ENCODE measurements around the gene SSC5D.

Gene SSC5D

DNA sequence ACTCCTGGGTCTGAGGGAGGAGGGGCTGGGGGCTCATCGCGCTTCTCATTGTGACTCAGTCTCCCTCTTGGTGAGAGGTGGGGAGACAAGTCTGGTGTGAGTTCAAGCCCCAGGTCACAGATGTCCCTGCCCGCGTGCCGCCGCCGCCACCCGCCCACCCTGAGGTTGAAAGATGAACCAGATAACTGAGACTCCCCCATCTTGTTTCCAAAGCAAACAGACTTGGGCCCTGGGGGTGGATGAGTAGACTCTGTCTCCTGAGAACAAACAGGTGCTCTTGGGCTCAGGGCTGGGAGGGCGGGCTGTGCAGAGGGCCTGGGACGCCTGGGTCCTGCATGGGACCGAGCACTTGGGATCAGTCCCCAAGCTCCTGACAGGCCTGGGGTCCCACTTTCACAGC lies 48.1 kb downstream of the SSC5D start:
- FAIRE-seq = no peak

DNA sequence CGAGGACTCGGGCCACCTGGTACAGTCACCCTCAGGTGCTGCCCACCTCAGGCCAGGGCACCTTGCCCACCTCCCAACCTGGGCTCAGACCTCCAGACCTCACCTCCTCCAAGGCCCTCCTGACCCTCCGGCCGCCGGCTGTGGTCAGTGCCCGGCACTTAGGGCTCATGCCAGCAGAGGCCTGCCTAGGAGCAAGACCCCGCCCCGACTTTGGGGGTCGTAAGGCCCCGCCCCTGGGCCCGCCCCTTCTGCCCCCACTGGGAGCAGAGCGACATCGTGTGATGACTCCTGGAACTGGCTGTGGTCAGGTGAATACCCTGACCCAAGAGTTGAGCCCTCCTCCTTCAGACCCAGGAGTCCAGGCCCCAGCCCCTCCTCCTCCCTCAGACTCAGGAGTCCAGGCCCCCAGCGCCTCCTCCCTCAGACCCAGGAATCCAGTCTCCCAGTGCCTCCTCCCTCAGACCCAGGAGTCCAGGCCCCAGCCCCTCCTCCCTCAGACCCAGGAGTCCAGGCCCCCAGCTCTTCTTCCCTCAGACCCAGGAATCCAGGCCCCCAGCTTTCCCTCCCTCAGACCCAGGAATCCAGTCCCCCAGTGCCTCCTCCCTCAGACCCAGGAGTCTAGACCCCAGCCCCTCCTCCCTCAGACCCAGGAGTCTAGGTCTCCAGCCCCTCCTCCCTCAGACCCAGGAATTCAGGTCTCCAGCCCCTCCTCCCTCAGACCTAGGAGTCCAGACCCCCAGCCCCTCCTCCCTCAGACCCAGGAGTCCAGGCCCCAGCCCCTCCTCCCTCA lies 48.9 kb downstream of the SSC5D start, which contains the start of gene SBK2:
Gene SBK2, minus strand, starts transcription at position 183 of the 790 bp plus-strand sequence. CDS start 839 bp downstream, outside the sequence.
- no peak for FAIRE-seq
- DNase-seq (ENCODE audit: low spot score) = no peak

More for the DNA sequence above, 48.1 kb downstream of the SSC5D start:
- no peak for DNase-seq (ENCODE audit: low spot score)

DNA sequence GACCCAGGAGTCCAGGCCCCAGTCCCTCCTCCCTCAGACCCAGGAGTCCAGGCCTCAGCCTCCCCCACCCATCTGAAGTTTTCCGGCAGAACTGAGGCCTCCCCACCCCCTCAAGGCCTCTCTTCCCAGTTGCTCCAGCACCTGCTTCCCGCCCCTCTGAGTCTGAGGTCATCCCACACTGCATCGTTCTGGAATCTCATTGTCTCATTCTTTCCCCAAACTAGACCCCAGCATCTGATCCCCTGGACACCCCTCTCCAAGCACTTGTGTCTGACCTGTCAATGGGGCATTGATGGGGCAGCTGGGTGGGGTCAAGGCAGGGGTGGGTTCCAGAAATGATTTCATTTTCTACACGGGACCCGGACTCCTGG lies 49.5 kb downstream of the SSC5D start:
- DNase-seq (ENCODE audit: low spot score) (no peak), FAIRE-seq (no peak)

DNA sequence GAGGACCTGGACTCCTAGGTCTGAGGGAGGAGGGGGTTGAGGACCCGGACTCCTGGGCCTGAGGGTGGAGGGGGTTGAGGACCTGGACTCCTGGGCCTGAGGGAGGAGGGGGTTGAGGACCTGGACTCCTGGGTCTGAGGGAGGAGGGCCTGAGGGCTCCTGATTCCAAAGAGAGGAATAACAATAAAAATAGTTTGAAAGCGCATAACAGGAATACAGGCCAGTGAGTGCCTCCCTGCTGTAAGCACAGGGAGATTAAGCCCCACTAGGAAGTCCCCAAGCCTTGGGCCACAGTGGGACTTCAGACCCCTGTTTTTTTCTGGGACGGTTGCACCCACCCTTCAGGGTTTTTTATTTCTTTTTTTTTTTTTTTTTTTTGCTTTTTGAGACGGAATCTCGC lies 49.9 kb downstream of the SSC5D start:
- FAIRE-seq = no peak

DNA sequence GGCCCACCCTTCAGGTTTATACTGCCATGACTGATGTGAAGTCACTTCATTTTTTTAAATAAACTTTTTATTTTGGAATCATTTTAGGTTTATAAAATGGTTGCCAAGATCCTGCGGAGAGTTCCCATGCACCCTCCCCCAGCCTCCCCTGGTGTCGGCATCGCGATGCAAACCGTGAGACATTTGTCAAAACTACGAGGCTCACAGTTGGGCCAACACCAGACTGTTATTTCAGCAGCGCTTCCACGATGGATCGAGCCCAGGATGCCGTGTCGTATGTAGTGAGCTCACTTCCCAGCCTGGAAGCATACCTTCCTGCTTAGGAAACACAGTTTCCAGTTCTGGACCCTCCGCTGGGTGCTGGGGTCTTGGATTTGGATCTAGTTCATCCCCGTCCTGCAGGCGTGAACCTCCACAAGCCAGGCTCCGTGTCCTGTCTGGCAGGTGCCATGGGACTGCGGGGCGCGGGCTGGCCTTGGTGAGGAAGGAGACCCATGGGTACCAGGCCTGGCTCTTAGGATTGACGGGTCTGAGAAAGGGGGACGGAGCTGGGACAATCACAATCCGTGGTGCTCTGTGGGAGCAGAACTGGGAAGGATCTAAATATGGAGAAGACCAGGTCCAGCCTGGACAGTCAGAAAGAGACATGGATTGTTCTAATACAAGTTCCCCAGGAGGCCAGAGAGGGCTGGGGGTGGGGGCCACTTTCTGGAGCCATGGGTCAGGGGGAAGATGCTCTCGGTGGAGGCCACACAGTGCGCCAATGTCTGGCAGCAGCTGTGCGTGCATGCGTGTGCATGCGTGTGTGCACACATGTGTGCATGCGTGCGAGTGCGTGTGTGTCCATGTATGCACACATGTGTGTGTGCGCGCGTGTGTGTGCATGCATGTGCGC lies 51.1 kb downstream of the SSC5D start:
- DNase-seq (ENCODE audit: low spot score) = no peak
- no peak for FAIRE-seq

More for the DNA sequence above, 49.9 kb downstream of the SSC5D start:
- DNase-seq (ENCODE audit: low spot score) = no peak

GRCh38 chr19:55540619-55541018 lies 52.4 kb downstream of the SSC5D start:
- DNase-seq (ENCODE audit: low spot score) (no peak), FAIRE-seq (no peak)

- DNase-seq (ENCODE audit: low spot score) = no peak
- FAIRE-seq = no peak
Observed at GRCh38 chr19:55541091-55541490, 52.9 kb downstream of the SSC5D start.

DNA sequence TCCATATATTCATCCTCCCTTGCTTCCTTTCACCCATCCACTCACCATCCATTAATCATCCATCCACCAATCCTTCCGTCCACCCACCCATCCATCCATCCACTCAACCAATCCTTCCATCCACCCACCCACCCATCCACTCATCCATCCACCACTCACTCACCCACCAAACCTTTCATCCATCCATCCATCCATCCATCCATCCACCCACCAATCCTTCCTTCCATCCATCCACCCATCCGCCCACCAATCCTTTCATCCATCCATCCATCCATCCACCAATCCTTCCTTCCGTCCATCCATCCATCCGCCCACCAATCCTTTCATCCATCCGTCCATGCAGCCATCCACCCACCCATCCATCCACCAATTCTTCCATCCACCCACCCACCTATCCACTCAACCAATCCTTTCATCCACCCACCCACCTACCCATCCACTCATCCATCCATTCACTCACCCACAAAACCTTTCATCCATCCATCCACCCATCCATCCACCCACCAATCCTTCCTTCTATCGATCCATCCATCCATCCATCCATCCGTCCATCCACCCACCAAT lies 54.1 kb downstream of the SSC5D start:
- FAIRE-seq (no peak), DNase-seq (ENCODE audit: low spot score) (no peak)

DNA sequence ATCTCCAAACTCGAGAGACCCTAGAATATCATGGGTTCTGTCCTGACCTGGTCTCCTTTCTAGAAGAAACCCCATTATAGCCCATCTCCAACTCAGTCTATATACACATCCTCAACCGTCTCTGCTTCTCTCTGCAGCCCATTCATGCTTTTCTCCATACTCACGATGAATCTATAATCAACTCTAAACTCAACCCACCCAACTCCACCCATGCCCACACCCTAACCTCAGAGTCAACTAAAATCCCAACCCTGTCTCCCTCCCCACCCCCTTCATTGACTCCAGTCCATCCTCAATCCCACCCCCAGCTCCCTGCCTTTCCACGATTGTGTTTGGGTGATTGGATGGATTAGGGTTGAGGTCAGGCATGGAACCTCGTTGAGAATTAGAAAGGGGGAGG lies 55.3 kb downstream of the SSC5D start:
- DNase-seq (ENCODE audit: low spot score) (no peak), FAIRE-seq (no peak)

DNA sequence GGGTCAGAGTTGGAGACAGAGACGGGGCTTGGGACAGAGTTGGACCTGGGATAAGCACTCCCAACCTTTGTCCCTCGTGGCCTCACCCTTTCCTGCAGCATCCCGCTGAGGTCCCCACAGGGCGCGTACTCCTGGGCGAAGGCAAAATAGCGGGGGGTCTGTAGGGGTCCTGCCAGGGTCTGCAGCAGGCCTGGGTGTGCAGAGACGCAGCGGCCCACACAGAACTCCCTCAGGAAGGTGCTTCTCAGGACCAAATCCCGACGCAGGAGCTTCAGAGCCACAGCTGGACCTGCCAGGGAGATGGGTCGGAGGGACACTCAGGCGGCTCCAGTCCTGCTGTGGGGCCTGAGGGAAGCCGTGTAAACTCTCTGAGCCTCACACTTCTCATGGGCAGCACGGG lies 55.8 kb downstream of the SSC5D start:
- FAIRE-seq (no peak), DNase-seq (ENCODE audit: low spot score) (no peak)

DNA sequence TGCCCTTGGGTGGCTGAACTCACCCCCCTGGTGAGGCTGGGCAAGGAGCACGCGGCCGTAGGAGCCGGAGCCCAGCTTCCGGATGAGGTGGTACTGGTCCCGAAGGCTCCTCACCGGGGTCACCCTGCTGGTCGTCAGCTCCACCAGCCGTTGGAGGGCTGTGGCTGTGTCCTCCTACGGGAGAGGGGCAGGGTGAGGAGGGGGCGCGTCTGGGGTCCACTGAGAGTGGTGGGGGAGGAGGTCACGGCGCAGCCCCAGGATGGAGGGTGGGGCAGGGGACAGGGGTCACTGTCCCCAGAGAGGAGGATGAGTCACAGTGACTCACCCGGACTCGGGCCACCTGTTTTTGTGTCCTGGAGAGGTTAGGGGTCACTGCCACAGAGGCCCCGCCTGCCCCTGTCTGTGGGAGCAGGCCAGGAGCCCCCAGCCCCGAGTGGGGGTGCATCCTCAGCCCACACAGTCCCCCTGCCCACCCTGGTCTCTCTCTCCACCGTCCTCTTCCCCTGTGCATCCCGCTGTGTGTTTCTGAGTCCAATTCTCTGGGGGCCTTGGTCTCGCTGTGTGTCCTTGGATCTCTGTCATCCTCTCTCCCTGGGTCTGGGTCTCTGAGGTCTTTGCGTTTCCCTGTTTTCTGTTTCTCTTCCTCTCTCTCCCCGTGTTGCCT lies 56.7 kb downstream of the SSC5D start:
- FAIRE-seq = no peak

GRCh38 chr19:55545443-55545842 lies 57.2 kb downstream of the SSC5D start, which contains the start of gene SBK3:
Gene SBK3 (minus strand): TSS chr19:55545543. CDS start chr19:55545543, 0 bp downstream.
- DNase-seq (ENCODE audit: low spot score) = no peak
- no peak for FAIRE-seq

More for the DNA sequence above, 56.7 kb downstream of the SSC5D start:
- DNase-seq (ENCODE audit: low spot score) = no peak

DNA sequence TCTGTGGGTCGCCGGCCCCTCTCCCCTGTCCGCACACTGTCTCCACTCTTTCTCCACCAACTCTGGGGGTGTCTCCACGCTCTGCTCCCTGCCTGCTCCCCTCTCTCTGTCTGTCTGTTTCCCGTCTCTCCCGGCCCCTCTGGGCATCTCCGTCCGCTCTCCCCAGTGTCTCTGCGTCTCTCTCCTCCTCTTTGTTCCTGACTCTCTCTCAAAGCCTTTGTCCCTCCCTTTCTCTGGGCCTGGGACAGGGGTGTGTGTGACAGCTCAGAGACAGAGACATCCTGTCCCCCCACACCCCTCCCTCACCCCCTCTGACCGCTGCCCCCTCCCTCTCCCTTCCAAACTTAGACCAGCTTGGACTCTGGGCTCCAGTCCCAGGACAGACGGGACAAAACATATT lies 57.8 kb downstream of the SSC5D start:
- no peak for FAIRE-seq
- no peak for DNase-seq (ENCODE audit: low spot score)

DNA sequence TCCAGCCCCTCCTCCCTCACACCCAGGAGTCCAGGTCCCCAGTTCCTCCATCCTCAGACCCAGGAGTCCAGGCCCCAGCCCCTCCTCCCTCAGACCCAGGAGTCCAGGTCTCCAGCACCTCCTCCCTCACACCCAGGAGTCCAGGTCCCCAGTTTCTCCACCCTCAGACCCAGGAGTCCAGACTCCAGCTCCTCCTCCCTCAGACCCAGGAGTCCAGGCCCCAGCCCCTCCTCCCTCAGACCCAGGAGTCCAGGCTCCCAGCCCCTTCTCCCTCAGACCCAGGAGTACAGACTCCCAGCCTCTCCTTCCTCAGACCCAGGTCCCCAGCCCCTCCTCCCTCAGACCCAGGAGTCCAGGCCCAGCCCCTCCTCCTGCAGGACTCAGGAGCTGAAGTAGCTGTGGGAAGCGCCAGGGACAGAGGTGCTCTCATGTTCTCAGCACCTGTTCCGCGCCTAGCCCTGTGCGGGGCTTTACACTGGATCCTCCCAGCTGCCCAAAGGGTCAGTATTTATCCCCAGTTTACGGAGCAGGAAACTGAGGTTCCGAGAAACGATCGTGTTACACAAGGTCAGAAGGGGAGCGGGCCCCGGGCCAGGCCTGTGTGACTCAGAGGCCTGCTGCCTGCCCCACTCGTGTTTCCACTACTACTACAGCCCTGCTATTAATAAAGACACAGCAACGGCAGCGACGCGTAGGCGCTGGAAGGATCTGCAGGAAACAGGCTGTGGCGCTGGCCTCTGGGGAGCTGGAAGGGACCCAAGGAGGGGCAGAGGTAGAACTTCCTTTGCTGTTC lies 58.8 kb downstream of the SSC5D start:
- peak; percentile 56 for FAIRE-seq
- peak; percentile 62 for DNase-seq (ENCODE audit: low spot score)

- DNase-seq (ENCODE audit: low spot score) (peak; percentile 84), FAIRE-seq (peak; percentile 81)
Observed at GRCh38 chr19:55549500-55550320, 61.5 kb downstream of the SSC5D start.

DNA sequence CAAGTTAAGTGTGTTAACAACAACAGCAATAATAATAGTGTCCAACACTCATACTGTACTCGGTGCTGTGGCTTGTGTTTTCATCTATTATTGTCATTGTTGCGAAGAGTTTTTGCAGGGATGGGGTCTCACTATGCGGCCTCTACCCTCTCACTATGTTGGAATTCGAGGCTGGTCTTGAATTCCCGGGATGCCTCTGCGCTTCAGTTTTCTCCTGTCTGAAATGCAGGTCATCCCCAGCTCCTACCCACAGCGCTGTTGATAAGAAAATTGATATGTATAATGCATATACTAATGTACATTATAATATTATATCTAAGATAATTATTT lies 62.0 kb downstream of the SSC5D start:
- no peak for DNase-seq (ENCODE audit: low spot score)
- FAIRE-seq = no peak

DNA sequence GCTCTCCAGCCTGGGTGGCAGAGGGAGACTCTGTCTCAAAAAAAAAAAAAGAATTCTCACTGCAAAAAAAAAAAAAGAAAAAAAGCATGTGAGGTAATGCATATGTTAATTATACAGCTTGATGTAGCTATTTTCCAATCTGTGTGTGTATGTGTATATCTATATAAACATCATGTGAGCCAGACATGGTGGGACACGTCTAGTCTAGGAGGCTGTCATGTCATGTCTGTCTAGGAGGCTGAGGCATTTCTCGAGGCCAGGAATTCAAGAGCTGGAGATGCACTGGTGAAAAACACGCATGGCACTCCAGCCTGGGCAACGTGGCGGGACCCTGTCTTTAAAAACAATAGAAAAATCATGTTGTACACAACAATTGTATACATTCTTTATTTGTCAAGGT lies 64.0 kb downstream of the SSC5D start:
- DNase-seq (ENCODE audit: low spot score) (no peak), FAIRE-seq (no peak)

- DNase-seq (ENCODE audit: low spot score) = peak; percentile 12
- no peak for FAIRE-seq
Observed at GRCh38 chr19:55552620-55553019, 64.4 kb downstream of the SSC5D start.

GRCh38 chr19:55553217-55554182 lies 65.3 kb downstream of the SSC5D start:
- no peak for FAIRE-seq

More at GRCh38 chr19:55553217-55554182, 65.3 kb downstream of the SSC5D start:
- DNase-seq (ENCODE audit: low spot score) = no peak

All from RCC 7860 (cell line).